Measurements from ENCODE around the gene ADAM12.

DNA sequence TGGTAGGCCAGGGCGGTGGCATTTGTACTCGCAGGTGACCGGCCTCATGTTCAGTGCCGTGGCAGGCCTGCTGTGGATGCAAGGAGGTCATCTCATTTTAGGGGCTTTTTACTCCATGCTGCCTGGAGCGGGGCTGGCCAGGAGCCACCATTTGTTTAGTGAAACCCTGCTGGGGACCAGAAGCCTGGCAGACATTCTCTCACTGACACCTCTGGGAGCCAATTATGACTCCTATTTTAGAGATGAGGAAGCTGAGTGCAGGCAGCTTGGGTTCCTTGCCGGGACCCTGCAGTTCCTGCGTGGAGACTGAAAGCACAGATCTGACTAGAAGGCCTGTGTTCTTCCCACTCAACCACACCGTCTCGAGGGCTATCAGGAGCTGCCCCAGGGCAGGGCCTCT, 305.3 kb downstream of the ADAM12 start:
- TF ChIP-seq, protein P1, sequence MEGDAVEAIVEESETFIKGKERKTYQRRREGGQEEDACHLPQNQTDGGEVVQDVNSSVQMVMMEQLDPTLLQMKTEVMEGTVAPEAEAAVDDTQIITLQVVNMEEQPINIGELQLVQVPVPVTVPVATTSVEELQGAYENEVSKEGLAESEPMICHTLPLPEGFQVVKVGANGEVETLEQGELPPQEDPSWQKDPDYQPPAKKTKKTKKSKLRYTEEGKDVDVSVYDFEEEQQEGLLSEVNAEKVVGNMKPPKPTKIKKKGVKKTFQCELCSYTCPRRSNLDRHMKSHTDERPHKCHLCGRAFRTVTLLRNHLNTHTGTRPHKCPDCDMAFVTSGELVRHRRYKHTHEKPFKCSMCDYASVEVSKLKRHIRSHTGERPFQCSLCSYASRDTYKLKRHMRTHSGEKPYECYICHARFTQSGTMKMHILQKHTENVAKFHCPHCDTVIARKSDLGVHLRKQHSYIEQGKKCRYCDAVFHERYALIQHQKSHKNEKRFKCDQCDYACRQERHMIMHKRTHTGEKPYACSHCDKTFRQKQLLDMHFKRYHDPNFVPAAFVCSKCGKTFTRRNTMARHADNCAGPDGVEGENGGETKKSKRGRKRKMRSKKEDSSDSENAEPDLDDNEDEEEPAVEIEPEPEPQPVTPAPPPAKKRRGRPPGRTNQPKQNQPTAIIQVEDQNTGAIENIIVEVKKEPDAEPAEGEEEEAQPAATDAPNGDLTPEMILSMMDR (IDR thresholded peaks at IDR 0.05), result no peak
- no peak for TF ChIP-seq EZH2 (IDR thresholded peaks at IDR 0.05)
- TF ChIP-seq EZH2phosphoT487 (IDR thresholded peaks at IDR 0.05), result no peak
